HG03103 (cell line): ENCODE data around the gene MAML3.
A peak's percentile ranks its signal among the peaks of the same experiment; 100 is the strongest.

Source experiments
- ATAC-seq: cut with Tn5 transposase; IDR thresholded peaks from one replicate; pipeline ENCODE4 v1.9.1; 2021; ENCODE audit warnings: low read depth; ENCODE audit not compliant: unreplicated experiment

Gene MAML3

DNA sequence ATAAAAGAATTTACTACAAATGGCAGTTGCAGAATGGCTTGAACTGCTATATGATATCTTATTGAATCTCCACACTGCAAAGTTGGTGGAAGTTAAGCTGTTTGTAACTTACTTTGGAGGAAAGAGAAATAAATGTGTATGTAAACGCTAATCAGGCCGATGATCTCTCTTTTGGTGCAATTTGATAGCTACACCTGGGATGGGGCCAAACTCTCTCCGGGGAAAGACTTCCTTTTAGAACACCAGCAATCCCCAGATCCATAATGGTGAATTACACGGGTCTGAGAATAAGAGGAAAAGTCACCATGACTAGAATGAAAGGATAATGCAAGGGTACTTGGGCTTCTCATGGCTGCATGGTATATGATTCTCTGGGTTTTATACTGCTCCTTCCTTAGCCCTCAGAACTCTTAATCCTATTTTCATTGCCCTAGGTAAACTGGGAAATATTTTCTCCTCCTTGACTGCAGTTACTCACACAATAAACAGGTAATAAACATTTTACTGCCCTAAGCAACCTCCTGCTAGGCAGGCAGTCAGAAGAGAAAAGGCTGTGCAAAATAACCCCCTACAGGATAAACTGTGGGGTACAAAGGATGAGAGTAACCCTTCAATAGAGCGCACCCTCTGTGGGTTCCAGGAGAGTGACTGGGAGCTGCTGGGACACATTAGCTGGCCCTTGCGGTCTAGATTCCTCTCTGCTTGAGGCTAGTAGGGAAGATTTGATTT lies 379.1 kb downstream of the MAML3 start:
- ATAC-seq: no peak

GRCh38 chr4:139773560-139774318 lies 380.2 kb downstream of the MAML3 start:
- no peak for ATAC-seq

DNA sequence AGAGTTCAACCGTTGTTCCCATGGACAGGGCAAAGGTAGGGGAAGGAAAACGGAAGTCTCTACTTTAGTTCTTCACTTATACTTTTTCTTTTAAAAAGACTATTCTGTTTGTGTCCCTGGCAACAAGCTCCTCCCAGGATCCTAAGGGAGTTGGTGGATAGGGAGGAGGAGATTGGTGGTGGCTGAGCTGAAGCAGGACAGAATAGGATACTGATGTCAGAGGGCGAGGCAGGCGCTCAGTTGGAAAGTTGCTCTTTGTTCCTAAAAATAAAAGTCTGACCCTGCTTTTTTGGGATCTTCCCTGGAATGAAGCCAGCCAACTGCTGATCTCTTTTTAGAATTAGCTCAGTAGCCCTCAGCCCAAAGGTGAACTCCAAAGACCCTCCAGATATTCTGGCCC lies 383.6 kb downstream of the MAML3 start:
- ATAC-seq: no peak

DNA sequence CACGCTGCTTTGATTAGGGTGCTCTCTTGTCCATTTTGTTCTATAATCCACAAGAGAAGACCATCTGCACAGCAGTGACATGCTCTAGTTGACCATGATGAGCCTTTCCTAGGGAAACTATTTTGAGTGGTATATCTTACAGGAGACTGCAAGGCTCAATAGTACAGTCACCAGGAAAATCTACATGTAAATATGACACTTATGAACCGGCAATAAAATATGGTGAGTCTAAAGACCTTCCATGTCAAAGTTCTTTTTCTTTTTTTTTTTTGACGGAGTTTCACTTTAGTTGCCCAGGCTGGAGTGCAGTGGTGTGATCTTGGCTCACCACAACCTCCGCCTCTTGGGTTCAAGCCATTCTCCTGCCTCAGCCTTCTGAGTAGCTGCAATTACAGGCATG lies 384.6 kb downstream of the MAML3 start:
- no peak for ATAC-seq

DNA sequence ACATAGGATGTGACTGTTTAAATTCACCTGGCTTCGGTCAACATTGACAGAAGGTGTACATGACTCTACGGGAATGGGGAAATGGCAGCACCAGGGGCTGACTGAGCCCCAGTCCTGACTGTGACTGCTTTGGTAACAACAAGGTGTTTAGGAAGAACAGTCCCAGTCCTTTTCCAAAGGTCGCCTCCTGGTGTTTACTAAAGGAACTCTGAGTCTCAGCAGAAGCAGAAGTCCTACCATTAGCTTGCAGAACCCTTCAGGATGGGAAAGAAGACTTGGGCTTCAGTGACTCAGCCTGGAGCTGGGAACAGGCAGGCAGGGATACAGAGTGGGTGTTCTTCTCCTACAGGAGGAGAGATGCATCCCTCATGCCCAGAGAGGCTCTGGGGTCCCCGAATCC lies 385.1 kb downstream of the MAML3 start:
- no peak for ATAC-seq

DNA sequence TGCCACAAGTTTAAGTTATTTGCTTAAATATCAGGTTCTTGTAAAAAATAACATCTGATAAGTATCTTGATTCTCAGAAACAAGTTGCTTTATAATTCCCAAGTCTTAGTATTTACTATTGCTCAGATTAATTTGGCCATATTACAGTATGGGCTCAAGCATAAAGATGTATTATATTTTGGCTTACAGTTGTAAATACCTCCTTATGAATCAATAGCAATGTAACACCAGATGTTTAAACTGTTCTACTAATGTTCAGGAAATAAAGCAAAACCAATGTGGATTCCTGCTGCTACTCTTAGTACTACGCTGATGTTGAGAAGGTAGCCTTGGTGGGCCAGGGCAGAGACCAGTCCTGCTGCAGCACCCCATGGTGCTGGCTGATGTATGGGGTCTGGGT lies 385.6 kb downstream of the MAML3 start:
- no peak for ATAC-seq

DNA sequence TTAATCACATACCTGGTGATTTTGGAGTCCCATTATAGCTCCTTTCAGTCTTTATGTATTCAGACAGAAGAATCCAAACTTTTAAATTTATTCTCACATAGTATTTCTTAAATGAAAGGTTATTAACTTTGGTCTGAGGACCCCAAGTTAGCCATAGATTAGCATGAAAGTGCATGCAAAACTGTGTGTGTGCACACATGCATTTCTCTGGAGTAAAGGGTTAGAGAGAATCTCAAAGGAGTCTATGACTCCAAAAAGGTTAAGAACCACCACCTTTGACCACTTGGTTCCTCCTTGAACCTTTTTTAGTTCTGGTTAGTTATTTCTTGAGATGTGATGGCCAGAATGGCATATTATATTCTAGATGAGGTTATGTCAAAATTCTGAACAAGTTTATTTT lies 386.4 kb downstream of the MAML3 start:
- ATAC-seq: no peak

GRCh38 chr4:139767168-139767567 lies 386.8 kb downstream of the MAML3 start:
- ATAC-seq: no peak

DNA sequence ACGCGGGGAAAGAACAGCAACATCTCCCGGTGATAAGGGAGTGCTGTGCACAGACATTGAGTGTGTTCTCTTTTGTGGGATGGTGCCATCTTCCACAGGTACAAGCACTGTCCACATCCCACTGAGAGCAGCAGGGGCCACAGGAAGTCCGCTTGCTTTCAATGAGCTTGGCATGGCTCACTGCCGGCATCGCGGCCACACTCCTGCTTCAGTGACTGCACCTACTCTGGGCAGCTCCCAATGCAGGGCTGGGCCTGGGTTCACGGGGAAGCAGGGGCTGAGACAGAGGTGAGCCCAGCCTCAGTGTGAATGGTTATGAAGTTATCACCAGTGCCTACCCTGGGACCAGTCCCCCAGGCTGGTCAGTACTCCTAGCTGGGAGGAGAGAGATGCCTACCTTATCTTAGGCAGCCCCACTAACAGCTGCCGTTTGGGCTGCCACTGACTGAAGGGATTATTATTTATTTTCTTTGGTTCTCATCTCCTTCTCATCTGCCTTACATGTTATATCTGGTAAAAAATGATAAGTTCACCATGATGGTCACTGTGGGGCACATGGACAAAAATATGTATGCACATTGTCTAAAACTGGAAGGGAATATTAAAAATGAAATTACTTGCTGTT lies 389.2 kb downstream of the MAML3 start:
- ATAC-seq: no peak

DNA sequence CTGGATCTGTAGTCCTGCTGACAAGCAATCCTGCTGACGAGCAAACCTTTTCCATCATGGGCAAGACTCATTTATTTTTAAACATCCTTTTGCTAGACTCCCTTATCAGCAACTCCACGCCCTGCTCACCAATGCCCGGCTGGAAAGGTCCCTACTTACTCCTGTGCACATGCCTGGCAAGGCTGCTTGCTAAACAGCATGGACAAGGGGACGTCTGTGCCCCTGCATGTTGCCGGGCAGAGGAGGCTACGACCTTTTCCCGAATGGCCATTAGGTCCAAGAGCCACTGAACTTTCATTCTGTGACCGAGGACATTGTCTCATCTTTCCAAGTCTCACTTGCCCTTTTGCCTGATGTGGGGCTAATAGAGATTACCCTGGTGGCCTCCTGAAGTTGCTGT lies 389.8 kb downstream of the MAML3 start:
- no peak for ATAC-seq

GRCh38 chr4:139763672-139764071 lies 390.3 kb downstream of the MAML3 start:
- ATAC-seq: no peak

- no peak for ATAC-seq
Measured at GRCh38 chr4:139763205-139763604, 390.8 kb downstream of the MAML3 start.

GRCh38 chr4:139762720-139763119 lies 391.3 kb downstream of the MAML3 start:
- ATAC-seq: no peak

GRCh38 chr4:139761461-139761860 lies 392.5 kb downstream of the MAML3 start:
- peak; percentile 76 for ATAC-seq

DNA sequence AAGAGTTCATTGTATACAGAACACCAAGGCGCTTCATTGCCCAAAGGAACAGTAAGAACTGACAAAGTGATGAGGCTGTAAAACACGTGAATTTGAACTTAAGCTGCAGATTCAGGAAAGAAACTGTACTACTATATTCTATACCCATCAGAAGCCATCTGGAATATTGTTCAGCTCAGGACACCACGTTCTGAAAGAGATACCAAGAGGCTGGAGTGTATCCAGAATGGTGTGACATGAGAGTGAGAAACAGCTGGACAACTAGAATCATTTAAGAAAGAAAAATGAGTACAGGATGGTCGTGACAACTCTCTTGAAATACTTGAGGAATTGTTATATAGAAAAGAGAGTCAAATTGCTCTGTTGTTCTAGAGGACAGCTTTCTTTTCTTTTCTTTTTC lies 393.4 kb downstream of the MAML3 start:
- no peak for ATAC-seq

- ATAC-seq: no peak
Measured at GRCh38 chr4:139759097-139759496, 394.9 kb downstream of the MAML3 start.

DNA sequence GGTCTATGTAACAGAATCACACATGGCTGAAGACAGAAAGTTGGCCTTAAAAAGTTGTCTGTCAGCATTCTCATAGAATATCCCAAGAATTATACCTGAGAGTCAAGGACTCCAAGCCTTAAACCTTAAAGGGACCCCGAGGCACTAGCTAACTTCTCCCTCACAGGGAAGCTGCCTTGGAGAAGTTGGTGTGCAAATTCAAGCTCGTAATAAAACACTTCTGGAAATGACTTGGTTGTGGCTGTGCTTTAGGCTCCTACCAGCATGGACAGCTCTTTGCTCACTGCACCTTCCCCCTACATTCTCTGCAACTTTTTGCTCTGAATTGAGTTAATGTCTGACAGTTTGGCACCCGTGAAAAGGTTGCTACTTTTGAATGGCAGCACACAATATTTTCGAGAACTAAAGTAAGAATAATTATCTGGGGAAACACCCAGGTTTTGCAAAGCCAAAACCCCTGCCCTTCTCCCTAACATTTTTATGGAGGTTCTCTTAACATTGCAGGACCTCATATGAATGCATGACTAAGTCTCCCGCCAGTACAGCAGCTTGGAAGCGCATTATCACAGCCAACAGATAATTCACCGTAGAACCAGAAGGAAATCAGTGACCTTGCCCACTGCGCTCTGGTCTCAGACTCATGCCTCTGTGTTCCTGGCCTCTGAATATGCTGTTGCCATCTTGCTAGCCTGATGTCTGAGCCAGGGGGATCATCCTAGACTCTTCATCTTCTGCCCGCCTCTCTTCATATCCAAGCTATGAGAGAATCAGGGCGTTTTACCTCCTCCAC lies 397.4 kb downstream of the MAML3 start:
- no peak for ATAC-seq

DNA sequence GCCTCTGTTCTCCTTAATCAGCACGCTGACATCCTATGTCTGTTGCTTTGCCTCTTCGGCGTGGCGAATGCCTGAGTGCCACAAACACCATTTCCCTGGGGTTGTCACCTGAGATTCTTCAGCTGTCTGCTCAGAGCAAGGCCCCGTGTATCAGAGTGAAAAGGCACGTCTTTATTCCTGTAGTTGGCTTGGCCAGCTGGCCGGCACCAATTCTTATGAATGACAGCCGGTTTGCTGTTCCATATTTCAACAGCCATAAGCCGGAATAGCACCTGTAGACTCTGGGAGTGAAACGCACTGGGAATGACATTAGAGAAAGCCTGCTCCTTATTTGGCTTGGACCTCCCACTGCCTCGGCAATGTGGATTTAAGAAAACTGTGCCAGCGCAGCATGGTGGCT lies 399.0 kb downstream of the MAML3 start:
- no peak for ATAC-seq

- ATAC-seq: no peak
Measured at GRCh38 chr4:139753686-139754085, 400.3 kb downstream of the MAML3 start.

DNA sequence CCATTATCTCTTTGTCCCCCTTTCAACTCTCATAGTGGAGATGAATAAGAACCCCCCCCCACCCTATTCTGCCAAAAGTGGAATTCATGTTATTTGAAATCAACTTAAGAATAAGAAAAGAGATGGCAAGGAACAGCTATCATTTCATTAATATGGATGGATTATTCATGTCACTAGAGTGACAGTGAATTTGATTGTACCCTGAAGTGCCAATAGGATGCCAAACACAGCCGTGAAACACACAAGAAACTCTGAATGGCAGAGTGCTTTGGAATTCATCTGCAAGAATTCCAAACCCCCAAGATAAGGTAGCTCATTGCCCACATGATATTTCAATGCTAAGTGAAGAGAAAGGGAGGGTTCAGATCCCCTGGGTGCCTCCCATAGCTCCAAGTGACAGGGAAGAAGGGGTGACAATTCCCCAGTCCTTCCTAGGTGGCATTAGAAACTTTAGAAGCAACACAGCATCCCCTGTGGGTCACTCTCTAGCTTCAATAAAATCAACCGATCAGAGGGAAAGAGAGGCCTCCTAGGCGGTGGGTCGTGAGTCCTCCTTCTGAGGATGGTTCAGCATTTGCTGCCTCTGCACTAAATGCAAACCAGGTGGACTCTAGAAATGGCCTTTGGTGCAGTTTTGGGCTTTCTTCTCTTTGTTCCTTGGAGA lies 404.0 kb downstream of the MAML3 start:
- no peak for ATAC-seq
